Measurements from ENCODE around the gene HHAT. TPM values are rescaled to one million over a fixed set of nuclear protein-coding genes. Genes with fewer than 3 reads are reported as not detected.
"Not testable (repeated sequence)": the region's sequence is repeated elsewhere in the genome, so short reads cannot be mapped to it uniquely, and the experiment has no call there.

HHAT gene
- total RNA-seq, 1 experiment from 2014 or later: 4.6 TPM

- no peak for DNase-seq (ENCODE audit: unreplicated experiment)
- no peak for TF ChIP-seq CTCF (IDR thresholded peaks at IDR 0.05; ENCODE audit: unreplicated experiment)
- intact Hi-C loops (cut with micrococcal nuclease): no loop called here
- CTCF ChIA-PET: interaction anchor here (1.5 to 18.9 kb wide), 4 partner anchors 7 to 48 kb away, joined by 5 to 807 read pairs (median 37); no protein-coding TSS in a partner anchor
- POLR2A ChIA-PET: no interaction called here
- H3K27me3 Mint-ChIP-seq (ENCODE audit: insufficient read depth, unreplicated experiment): no peaks in the 10 kb centered on the region
- no peak overlapping the region for H3K4me3 Mint-ChIP-seq (ENCODE audit: unreplicated experiment)
- H3K4me1 Mint-ChIP-seq (ENCODE audit: insufficient read depth, unreplicated experiment): no peaks in the 10 kb centered on the region
- no TSS peak for BruUV-seq (replicated peaks)
- no peak overlapping the region for H3K27ac Mint-ChIP-seq (ENCODE audit: low read depth, unreplicated experiment)
- H3K9me3 Mint-ChIP-seq (ENCODE audit: unreplicated experiment): no peaks in the 10 kb centered on the region
- no peaks in the 10 kb centered on the region for H3K36me3 Mint-ChIP-seq (ENCODE audit: insufficient read depth, unreplicated experiment)
These were observed 23.9 kb downstream of the HHAT start for GRCh38 chr1:210352575-210352974.

GRCh38 chr1:210354305-210354704, 25.6 kb downstream of the HHAT start:
- POLR2A ChIA-PET: interaction anchor here (0.7 to 2.5 kb wide), 3 partner anchors 13 to 45 kb away, joined by 3 to 12 read pairs (median 4); no protein-coding TSS in a partner anchor
- H3K27ac Mint-ChIP-seq (ENCODE audit: low read depth, unreplicated experiment); DNase-seq (ENCODE audit: unreplicated experiment); H3K4me3 Mint-ChIP-seq (ENCODE audit: unreplicated experiment); BruUV-seq (replicated peaks); H3K4me1 Mint-ChIP-seq (ENCODE audit: insufficient read depth, unreplicated experiment); H3K36me3 Mint-ChIP-seq (ENCODE audit: insufficient read depth, unreplicated experiment); H3K9me3 Mint-ChIP-seq (ENCODE audit: unreplicated experiment); H3K27me3 Mint-ChIP-seq (ENCODE audit: insufficient read depth, unreplicated experiment); intact Hi-C loops (cut with micrococcal nuclease): not testable (repeated sequence)
- CTCF ChIA-PET: interaction anchor here (0.9 to 18.9 kb wide), 8 partner anchors 9 to 211 kb away, joined by 3 to 807 read pairs (median 6); no protein-coding TSS in a partner anchor

GRCh38 chr1:210358626-210359025, 29.9 kb downstream of the HHAT start:
- TF ChIP-seq CTCF (IDR thresholded peaks at IDR 0.05; ENCODE audit: unreplicated experiment): no peak

GRCh38 chr1:210359255-210359654, 30.6 kb downstream of the HHAT start:
- Mint-ChIP-seq H3K9me3 (ENCODE audit: unreplicated experiment) (no peaks in the 10 kb centered on the region), H3K4me3 (ENCODE audit: unreplicated experiment) (no peak overlapping the region), H3K36me3 (ENCODE audit: insufficient read depth, unreplicated experiment) (no peaks in the 10 kb centered on the region), H3K4me1 (ENCODE audit: insufficient read depth, unreplicated experiment) (peaks cover 13% of the 10 kb centered on the region), H3K27me3 (ENCODE audit: insufficient read depth, unreplicated experiment) (no peaks in the 10 kb centered on the region), H3K27ac (ENCODE audit: low read depth, unreplicated experiment) (no peak overlapping the region)
- intact Hi-C loops (cut with micrococcal nuclease): no loop called here
- no peak for DNase-seq (ENCODE audit: unreplicated experiment)
- CTCF ChIA-PET: interaction anchor here (0.6 to 18.9 kb wide), 18 partner anchors 9 to 1532 kb away, joined by 3 to 807 read pairs (median 6); partner anchors contain the start of genes HHAT and KCNH1
- POLR2A ChIA-PET: interaction anchor here (0.7 to 2.0 kb wide), 5 partner anchors 9 to 46 kb away, joined by 4 to 9 read pairs (median 5); partner anchors contain the start of gene HHAT
- BruUV-seq (replicated peaks): no TSS peak
- no peak for TF ChIP-seq CTCF (IDR thresholded peaks at IDR 0.05; ENCODE audit: unreplicated experiment)

More at GRCh38 chr1:210358626-210359025, 29.9 kb downstream of the HHAT start:
- Mint-ChIP-seq H3K27me3 (ENCODE audit: insufficient read depth, unreplicated experiment) (no peaks in the 10 kb centered on the region), H3K4me3 (ENCODE audit: unreplicated experiment) (no peak overlapping the region), H3K9me3 (ENCODE audit: unreplicated experiment) (no peaks in the 10 kb centered on the region), H3K27ac (ENCODE audit: low read depth, unreplicated experiment) (no peak overlapping the region), H3K4me1 (ENCODE audit: insufficient read depth, unreplicated experiment) (peaks cover 13% of the 10 kb centered on the region), H3K36me3 (ENCODE audit: insufficient read depth, unreplicated experiment) (no peaks in the 10 kb centered on the region)
- ChIA-PET CTCF (interaction anchor here (0.8 to 18.9 kb wide), 11 partner anchors 8 to 777 kb away, joined by 3 to 807 read pairs (median 8); partner anchors contain the start of genes HHAT and KCNH1), POLR2A (interaction anchor here (0.7 to 1.8 kb wide), 4 partner anchors 15 to 46 kb away, joined by 3 to 7 read pairs (median 4); partner anchors contain the start of gene HHAT)
- DNase-seq (ENCODE audit: unreplicated experiment): peak; percentile 30
- no TSS peak for BruUV-seq (replicated peaks)
- intact Hi-C loops (cut with micrococcal nuclease): no loop called here
